Measurements from ENCODE around the gene IGSF21. TPM values are rescaled to one million over a fixed set of nuclear protein-coding genes. Genes with fewer than 3 reads are reported as not detected.

IGSF21 gene
- total and polyA plus RNA-seq, 10 of the 15 experiments (the other 5 are each of a cell fraction or from before 2014, with no cell fraction given) = 0.03 to 0.49 TPM; not detected in 8

DNA sequence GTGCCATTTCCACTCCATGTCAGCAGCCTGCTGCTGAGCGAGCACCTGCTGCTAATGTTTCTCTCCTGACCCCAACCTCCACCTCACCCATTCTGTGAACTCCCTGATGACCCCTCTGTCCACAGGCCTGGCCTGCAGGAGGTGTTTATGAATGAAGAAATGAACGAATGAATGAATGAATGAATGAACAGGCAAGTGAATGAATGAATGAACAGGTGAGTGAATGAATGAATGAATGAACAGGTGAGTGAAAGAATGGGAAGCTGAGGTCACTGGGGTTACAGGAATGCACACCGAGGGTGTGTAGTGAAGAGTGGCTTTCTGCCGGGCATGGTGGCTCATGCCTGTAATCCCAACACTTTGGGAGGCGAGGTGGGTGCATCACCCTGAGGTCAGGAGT is 173.4 kb downstream of the IGSF21 start:
- no peak for FAIRE-seq
- intact Hi-C loops (cut with micrococcal nuclease; ENCODE audit: unreplicated experiment) = no loop called here
- no peak overlapping the region for H3K4me3 ChIP-seq
- WGBS (ENCODE audit: insufficient coverage, insufficient replicate concordance, low lambda C conversion rate, missing lambda C conversion rate) = 60% methylated on average over 5 of the region's 5 CpGs
- H3K9me3 ChIP-seq (replicated peaks; ENCODE audit: control insufficient read depth, insufficient read depth, low read length) = no peaks in the 10 kb centered on the region
- H3K79me2 ChIP-seq (ENCODE audit: control insufficient read depth, insufficient read depth, low read length) = no peaks in the 10 kb centered on the region
- no peak overlapping the region for H3K27ac ChIP-seq (ENCODE audit: control insufficient read depth, insufficient read depth)
- H3K9ac ChIP-seq (ENCODE audit: control insufficient read depth, insufficient read depth, low read length) = no peak overlapping the region
- ChIA-PET CTCF (interaction anchor here (1.3 to 3.9 kb wide), 2 partner anchors 18 to 34 kb away, joined by 4 to 17 read pairs; no protein-coding TSS in a partner anchor), POLR2A (interaction anchor here (1.3 kb wide), 1 partner anchor 10 kb away, joined by 5 read pairs; no protein-coding TSS in a partner anchor), SMC1A (ENCODE audit: uncharacterized antibody, unreplicated experiment) (no interaction called here), RAD21 (ENCODE audit: unreplicated experiment) (no interaction called here)
- no peak for TF ChIP-seq HCFC1 (IDR thresholded peaks at IDR 0.05; ENCODE audit: low read length)
- TF ChIP-seq ZNF24 (IDR thresholded peaks at IDR 0.05) = peak; percentile 96
- peaks cover 35% of the 10 kb centered on the region for H3K4me1 ChIP-seq (ENCODE audit: control insufficient read depth, insufficient read depth, low read length)
- no peaks in the 10 kb centered on the region for H3K36me3 ChIP-seq (ENCODE audit: control insufficient read depth in 2 of 2, insufficient read depth in 2 of 2, low read length in 1 of 2)
- no peak overlapping the region for H3K4me2 ChIP-seq (ENCODE audit: control insufficient read depth, insufficient read depth)
- H2AFZ ChIP-seq (ENCODE audit: control insufficient read depth, low read depth, low read length) = no peak overlapping the region
- no TSS peak for BruUV-seq (replicated peaks)
- no peaks in the 10 kb centered on the region for H3K27me3 ChIP-seq (replicated peaks in 1 of 2; ENCODE audit: control insufficient read depth in 2 of 2, insufficient read depth in 2 of 2, low read length in 1 of 2)
- in situ Hi-C loops (cut with MboI) = no loop called here
- no peaks in the 10 kb centered on the region for H4K20me1 ChIP-seq (ENCODE audit: control insufficient read depth, insufficient read depth)
- no peak for ATAC-seq
- no peak for DNase-seq (ENCODE audit: low read depth, low spot score)

GRCh38 chr1:18282851-18283600 is 175.4 kb downstream of the IGSF21 start:
- H3K4me2 ChIP-seq (ENCODE audit: control insufficient read depth, insufficient read depth) = peak overlapping the region; percentile 61
- H3K79me2 ChIP-seq (ENCODE audit: control insufficient read depth, insufficient read depth, low read length) = no peaks in the 10 kb centered on the region
- ChIA-PET POLR2A (no interaction called here), RAD21 (ENCODE audit: unreplicated experiment) (interaction anchor here (0.7 to 1.7 kb wide), 4 partner anchors 19 to 1798 kb away, joined by 3 to 7 read pairs (median 4); no protein-coding TSS in a partner anchor), CTCF (interaction anchor here (1.5 to 2.7 kb wide), 3 partner anchors 16 to 57 kb away, joined by 3 to 10 read pairs (median 4); no protein-coding TSS in a partner anchor), SMC1A (ENCODE audit: uncharacterized antibody, unreplicated experiment) (interaction anchor here (1.0 to 3.7 kb wide), 5 partner anchors 10 to 65 kb away, joined by 3 to 14 read pairs (median 4); no protein-coding TSS in a partner anchor)
- no TSS peak for BruUV-seq (replicated peaks)
- in situ Hi-C loops (cut with MboI) = no loop called here
- H2AFZ ChIP-seq (ENCODE audit: control insufficient read depth, low read depth, low read length) = no peak overlapping the region
- H3K4me1 ChIP-seq (ENCODE audit: control insufficient read depth, insufficient read depth, low read length) = peaks cover 41% of the 10 kb centered on the region
- ATAC-seq = peak; percentile 65
- FAIRE-seq = peak; percentile 65
- 2% methylated on average over 13 of the region's 13 CpGs for WGBS (ENCODE audit: insufficient coverage, insufficient replicate concordance, low lambda C conversion rate, missing lambda C conversion rate)
- no peaks in the 10 kb centered on the region for H3K9me3 ChIP-seq (replicated peaks; ENCODE audit: control insufficient read depth, insufficient read depth, low read length)
- H3K9ac ChIP-seq (ENCODE audit: control insufficient read depth, insufficient read depth, low read length) = peak overlapping the region; percentile 52
- H4K20me1 ChIP-seq (ENCODE audit: control insufficient read depth, insufficient read depth) = no peaks in the 10 kb centered on the region
- peak; percentile 34 for DNase-seq (ENCODE audit: low read depth, low spot score)
- H3K36me3 ChIP-seq (ENCODE audit: control insufficient read depth in 2 of 2, insufficient read depth in 2 of 2, low read length in 1 of 2) = no peaks in the 10 kb centered on the region
- H3K27me3 ChIP-seq (replicated peaks in 1 of 2; ENCODE audit: control insufficient read depth in 2 of 2, insufficient read depth in 2 of 2, low read length in 1 of 2) = no peaks in the 10 kb centered on the region
- H3K4me3 ChIP-seq = 0 out of 2 replicates have a peak overlapping the region, but pooled peaks have one; percentile 13
- H3K27ac ChIP-seq (ENCODE audit: control insufficient read depth, insufficient read depth) = peak overlapping the region; percentile 72
- intact Hi-C loops (cut with micrococcal nuclease; ENCODE audit: unreplicated experiment) = no loop called here
- TF ChIP-seq EGR1 (IDR thresholded peaks at IDR 0.05; ENCODE audit: borderline replicate concordance in 1 of 2, low read depth in 2 of 2, low read length in 2 of 2) (no peak), DPF2 (IDR thresholded peaks at IDR 0.05) (peak; percentile 58; the same call in 1 of the 2 replicates), PBX3 (IDR thresholded peaks at IDR 0.05; ENCODE audit: insufficient replicate concordance, low read depth, low read length) (peak; percentile 36), RAD51 (IDR thresholded peaks at IDR 0.05) (no peak), SMC3 (IDR thresholded peaks at IDR 0.05; ENCODE audit: borderline replicate concordance, low read length) (no peak), PKNOX1 (IDR thresholded peaks at IDR 0.05) (peak; percentile 84), ASH2L (IDR thresholded peaks at IDR 0.05; ENCODE audit: borderline replicate concordance, low read depth) (no peak), ZZZ3 (IDR thresholded peaks at IDR 0.05; ENCODE audit: control insufficient read depth, insufficient read length, low read depth) (no peak), SP1 (IDR thresholded peaks at IDR 0.05; ENCODE audit: low read depth, low read length) (no peak), LARP7 (IDR thresholded peaks at IDR 0.05) (no peak), ZNF622 (IDR thresholded peaks at IDR 0.05) (no peak)

Measured in GM12878 (cell line).